Panc1 (cell line): Measurements from ENCODE around the gene ATP6V1F. TPM values are rescaled to one million over a fixed set of nuclear protein-coding genes. Genes with fewer than 3 reads are reported as not detected.

Experiments used
- ATAC-seq: fragments of 200-7000 bp; cut with Tn5 transposase; 2 replicates; pipeline ENCODE4 v1.9.1; 2020; ENCODE audit warnings: mild to moderate bottlenecking, moderate library complexity
- BruUV-seq: library from RNA; stranded (reverse); fragments of 400-500 nt; replicated peaks from 2 replicates; lab custom pipeline; 2021; lab: Mats Ljungman, UMichigan
- CTCF ChIA-PET: fragments of 300-600 bp; sonication (Branson Sonifier 250); formaldehyde crosslinking; loops from one replicate; lab custom pipeline; 2022; ENCODE audit warnings: antibody characterized with exemption; lab: Charles Lee
- POLR2A ChIA-PET: fragments of 300-600 bp; sonication (Branson Sonifier 250); formaldehyde crosslinking; loops from one replicate; lab custom pipeline; 2022; ENCODE audit warnings: antibody characterized with exemption; lab: Charles Lee
- DNase-seq: peaks from one replicate; pipeline ENCODE4 v3.0.0-alpha.2; 2010; ENCODE audit warnings: low read depth, low spot score
- H3K27ac ChIP-seq: 2 replicates; pipeline ENCODE4 v1.5.1; 2011; ENCODE audit warnings: mild to moderate bottlenecking, low read length, inconsistent platforms
- H3K27me3 ChIP-seq: fragments of 200-500 bp; sonication (Bioruptor generic); 2 replicates; pipeline ENCODE4 v1.6.0; 2014; ENCODE audit warnings: low read length, inconsistent platforms; ENCODE audit not compliant: control insufficient read depth, insufficient read depth
- H3K36me3 ChIP-seq: fragments of 200-500 bp; sonication (Bioruptor generic); 2 replicates; pipeline ENCODE4 v1.5.1; 2014; ENCODE audit warnings: inconsistent platforms, mild to moderate bottlenecking, low read length, moderate library complexity; ENCODE audit not compliant: control insufficient read depth, insufficient read depth
- H3K4me1 ChIP-seq: 2 replicates; pipeline ENCODE4 v1.5.1; 2011; ENCODE audit warnings: inconsistent platforms, mild to moderate bottlenecking, low read length, moderate library complexity; ENCODE audit not compliant: control insufficient read depth, insufficient read depth
- H3K4me3 ChIP-seq, 2 experiments: 2 replicates each; pipeline ENCODE4 v1.5.1; 2011 to 2012; ENCODE audit warnings: low read depth in 2 of 2, low read length in 2 of 2, mild to moderate bottlenecking in 2 of 2, inconsistent platforms in 1 of 2, moderate library complexity in 1 of 2
- H3K9me3 ChIP-seq: fragments of 200-500 bp; sonication (Bioruptor generic); 2 replicates; pipeline ENCODE4 v1.5.1; 2014; ENCODE audit warnings: low read depth, mild to moderate bottlenecking, inconsistent platforms, low read length, moderate library complexity; ENCODE audit not compliant: control insufficient read depth, insufficient read depth
- CTCF ChIP-seq: fragments of 450-650 bp; IDR thresholded peaks from 2 replicates; pipeline ENCODE4 v1.5.1; 2017; ENCODE audit warnings: mild to moderate bottlenecking
- POLR2AphosphoS5 ChIP-seq: IDR thresholded peaks from 2 replicates; pipeline ENCODE4 v1.6.1; 2012; ENCODE audit warnings: mild to moderate bottlenecking, low read depth, low read length, moderate library complexity
- REST ChIP-seq, 2 experiments: IDR thresholded peaks; 2 replicates each; pipeline ENCODE4 v1.6.1; 2011 to 2012; ENCODE audit warnings: low read depth in 2 of 2, control low read depth in 1 of 2, low read length in 1 of 2, mild to moderate bottlenecking in 1 of 2, moderate library complexity in 1 of 2; ENCODE audit not compliant: insufficient read depth in 1 of 2
- SIN3A ChIP-seq: IDR thresholded peaks from 2 replicates; pipeline ENCODE4 v1.6.1; 2012; ENCODE audit warnings: low read depth, mild to moderate bottlenecking, low read length, moderate library complexity, borderline replicate concordance; ENCODE audit not compliant: insufficient read depth
- TCF7L2 ChIP-seq: IDR thresholded peaks from 2 replicates; pipeline ENCODE4 v1.6.1; 2011; ENCODE audit warnings: mild to moderate bottlenecking, low read depth, low read length, inconsistent platforms
- in situ Hi-C: cut with HindIII; loops from 2 replicates; pipeline ENCODE4 v1.10.0; 2016; ENCODE audit warnings: low sequenced_read_pairs, low pct_unique_long_range_greater_than_20kb
- intact Hi-C: fragments of 100-400 bp; cut with micrococcal nuclease; formaldehyde crosslinking; loops from one replicate; pipeline ENCODE4 v1.10.0; 2022; ENCODE audit not compliant: unreplicated experiment
- total RNA-seq: library from RNA; stranded (reverse); gene quantifications from one replicate; pipeline ENCODE4 v1.2.1, GENCODE V29; 2021; ENCODE audit not compliant: unreplicated experiment

Gene ATP6V1F
- total RNA-seq, 1 experiment from 2014 or later = 151 TPM

DNA sequence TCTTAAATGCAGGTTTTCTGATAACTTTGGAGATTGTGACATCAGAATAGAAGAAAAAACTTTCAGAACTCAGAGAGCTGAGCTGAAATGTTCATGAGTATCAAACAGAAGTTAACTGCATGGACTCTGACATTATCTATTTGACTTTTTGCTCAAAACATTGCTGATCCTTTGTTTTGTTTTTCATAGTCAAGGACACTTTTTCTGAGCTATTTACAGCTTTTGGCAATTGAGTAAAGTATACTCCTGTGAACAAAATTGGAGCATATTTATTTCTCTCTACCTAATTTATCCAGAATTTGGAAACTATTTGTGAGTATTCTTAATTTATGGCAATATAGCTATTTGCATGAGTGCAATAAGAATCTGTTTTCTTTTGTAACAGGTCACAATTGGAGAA is 36.7 kb downstream of the ATP6V1F start:
- in situ Hi-C loops = no loop called here
- ChIA-PET POLR2A (no interaction called here), CTCF (no interaction called here)
- Histone ChIP-seq H3K4me1 (peaks cover 5% of the 10 kb centered on the region; the same call in 1 of the 2 replicates), H3K27me3 (0 out of 2 replicates have a peak, but pooled peaks cover 2% of the 10 kb centered on the region), H3K27ac (no peak overlapping the region), H3K36me3 (no peaks in the 10 kb centered on the region), H3K4me3 (no peak overlapping the region), H3K9me3 (peaks cover 5% of the 10 kb centered on the region; the same call in 1 of the 2 replicates)
- no TSS peak for BruUV-seq
- TF ChIP-seq REST (IDR thresholded peaks at IDR 0.05; ENCODE audit: insufficient read depth in 1 of 2, low read depth in 2 of 2, low read length in 1 of 2) = no peak
- TF ChIP-seq TCF7L2 = no peak
- TF ChIP-seq CTCF = no peak
- no peak for TF ChIP-seq POLR2AphosphoS5
- intact Hi-C loops = no loop called here
- ATAC-seq (no peak), DNase-seq (no peak)

- no peak overlapping the region for H3K27ac ChIP-seq
- H3K4me1 ChIP-seq = peaks cover 5% of the 10 kb centered on the region; the same call in 1 of the 2 replicates
- peaks cover 5% of the 10 kb centered on the region; the same call in 1 of the 2 replicates for H3K9me3 ChIP-seq
- CTCF ChIA-PET = no interaction called here
- H3K27me3 ChIP-seq = 0 out of 2 replicates have a peak, but pooled peaks cover 2% of the 10 kb centered on the region
- BruUV-seq = no TSS peak
- POLR2A ChIA-PET = no interaction called here
- in situ Hi-C loops (no loop called here), intact Hi-C loops (no loop called here)
- no peak for TF ChIP-seq TCF7L2
- TF ChIP-seq SIN3A = no peak
- TF ChIP-seq REST (IDR thresholded peaks at IDR 0.05; ENCODE audit: insufficient read depth in 1 of 2, low read depth in 2 of 2, low read length in 1 of 2) = no peak
- no peak for TF ChIP-seq CTCF
- no peak for TF ChIP-seq POLR2AphosphoS5
- no peaks in the 10 kb centered on the region for H3K36me3 ChIP-seq
- no peak for ATAC-seq
- no peak for DNase-seq
- H3K4me3 ChIP-seq = no peak overlapping the region
These were observed 37.6 kb downstream of the ATP6V1F start for GRCh38 chr7:128900237-128900636.
